ENCODE results near the gene CEBPA.
"Not testable (repeated sequence)": the region's sequence is repeated elsewhere in the genome, so short reads cannot be mapped to it uniquely, and the experiment has no call there.

CEBPA gene

DNA sequence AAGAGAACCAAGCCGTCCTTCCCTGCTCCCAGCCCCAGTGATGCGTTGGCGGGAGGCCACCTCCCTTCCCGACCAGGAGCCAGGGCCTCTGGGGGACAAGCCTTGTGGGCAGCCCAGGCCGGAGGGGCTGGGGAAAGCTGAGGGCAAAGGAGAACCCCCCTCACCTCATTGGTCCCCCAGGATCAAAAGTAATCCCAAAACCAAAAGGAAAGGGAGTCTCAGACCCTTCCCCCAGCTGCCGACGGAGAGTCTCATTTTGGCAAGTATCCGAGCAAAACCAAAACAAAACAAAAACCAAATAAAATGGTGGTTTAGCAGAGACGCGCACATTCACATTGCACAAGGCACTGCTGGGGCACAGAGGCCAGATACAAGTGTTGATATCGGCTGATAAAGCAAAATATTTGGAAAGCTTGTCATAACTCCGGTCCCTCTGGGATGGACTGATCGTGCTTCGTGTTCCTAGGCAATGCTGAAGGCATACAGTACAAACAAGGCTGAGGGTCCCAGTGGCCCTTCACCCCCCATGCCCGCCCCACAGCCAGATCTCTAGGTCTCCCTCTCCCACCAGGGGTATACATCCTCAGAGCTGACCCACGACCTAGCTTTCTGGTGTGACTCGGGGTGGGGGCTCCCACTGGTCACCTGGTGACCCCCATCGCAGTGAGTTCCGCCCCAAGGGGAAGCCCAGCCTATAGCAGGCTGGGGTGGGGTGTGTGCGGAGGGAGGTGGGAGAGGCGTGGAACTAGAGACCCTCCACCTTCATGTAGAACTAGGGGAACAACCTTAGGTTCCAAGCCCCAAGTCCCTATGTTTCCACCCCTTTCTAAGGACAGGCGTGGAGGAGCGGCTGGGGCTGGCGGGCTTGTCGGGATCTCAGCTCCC, 2.1 kb downstream of the CEBPA start:
- no peak for DNase-seq (ENCODE audit: low read depth)

DNA sequence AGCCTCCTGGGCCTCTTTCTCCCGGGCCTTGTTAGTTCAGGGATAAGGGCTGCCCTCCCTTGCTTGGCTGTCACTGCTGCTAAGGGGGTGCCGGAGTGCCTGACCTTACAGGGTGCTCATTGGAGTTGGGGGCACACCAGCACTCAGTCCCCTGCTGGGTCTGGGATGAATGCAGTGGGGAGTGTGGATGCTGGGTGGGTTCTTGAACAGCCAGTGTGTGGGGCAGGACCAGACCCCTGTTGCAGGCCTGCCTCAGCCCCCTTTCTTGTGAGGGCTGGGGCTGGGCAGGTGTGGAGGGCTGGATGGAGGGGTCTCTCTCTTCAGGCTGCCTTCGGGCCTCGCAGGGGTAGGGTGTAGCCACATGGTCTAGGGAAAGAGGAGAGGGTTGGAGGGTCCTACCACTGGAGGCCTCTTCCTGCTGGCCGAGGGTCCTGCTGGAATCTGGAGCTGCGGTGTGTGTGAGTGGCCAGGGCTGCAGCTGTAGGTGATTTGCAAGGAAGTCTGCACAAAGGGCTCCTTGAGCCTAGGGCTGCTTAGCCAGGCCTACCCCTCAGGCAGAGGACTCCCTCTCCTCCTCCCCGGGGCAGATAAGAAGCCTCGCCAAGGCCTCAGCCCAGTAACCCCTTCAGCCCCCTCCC, 3.2 kb downstream of the CEBPA start:
- no peak for DNase-seq (ENCODE audit: low read depth)

DNA sequence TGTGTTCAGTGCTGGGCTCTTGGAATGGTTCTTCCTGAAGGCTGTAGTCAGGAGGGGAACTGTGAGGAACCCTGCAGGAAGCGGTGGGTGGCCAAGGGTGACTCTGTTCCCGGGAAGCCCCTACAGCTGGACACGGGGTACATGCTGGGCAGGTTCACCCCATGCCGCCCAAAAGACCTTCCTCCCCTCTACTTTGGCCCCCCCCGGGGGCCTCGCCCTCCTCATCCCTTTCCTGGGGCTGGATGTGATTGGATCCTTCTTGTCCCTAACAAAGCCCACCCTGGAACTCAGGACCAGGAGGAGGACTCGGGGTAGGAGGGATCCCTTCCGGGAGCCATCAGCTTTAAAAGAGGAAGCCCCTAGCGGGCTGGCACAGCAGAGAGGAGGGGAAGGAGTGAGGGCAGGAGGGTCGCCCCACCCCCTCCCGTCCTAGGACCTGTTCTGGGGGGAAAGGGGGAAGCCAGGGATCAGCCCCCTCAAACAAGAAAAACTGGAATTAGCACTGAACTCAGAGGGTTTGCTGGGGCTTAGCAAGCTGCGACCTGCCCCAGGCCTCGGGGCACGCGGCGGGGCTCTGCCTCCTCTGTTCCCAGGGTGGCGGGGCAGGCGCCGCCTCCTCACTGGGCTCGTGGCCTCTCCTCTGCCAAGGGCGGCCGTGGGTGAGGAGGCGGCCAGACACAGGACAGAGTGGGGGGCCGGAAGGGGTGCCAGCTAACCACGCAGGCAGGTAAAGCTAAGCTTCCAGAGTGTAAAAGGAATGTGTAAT, 4.0 kb downstream of the CEBPA start:
- DNase-seq (ENCODE audit: low read depth): no peak

DNA sequence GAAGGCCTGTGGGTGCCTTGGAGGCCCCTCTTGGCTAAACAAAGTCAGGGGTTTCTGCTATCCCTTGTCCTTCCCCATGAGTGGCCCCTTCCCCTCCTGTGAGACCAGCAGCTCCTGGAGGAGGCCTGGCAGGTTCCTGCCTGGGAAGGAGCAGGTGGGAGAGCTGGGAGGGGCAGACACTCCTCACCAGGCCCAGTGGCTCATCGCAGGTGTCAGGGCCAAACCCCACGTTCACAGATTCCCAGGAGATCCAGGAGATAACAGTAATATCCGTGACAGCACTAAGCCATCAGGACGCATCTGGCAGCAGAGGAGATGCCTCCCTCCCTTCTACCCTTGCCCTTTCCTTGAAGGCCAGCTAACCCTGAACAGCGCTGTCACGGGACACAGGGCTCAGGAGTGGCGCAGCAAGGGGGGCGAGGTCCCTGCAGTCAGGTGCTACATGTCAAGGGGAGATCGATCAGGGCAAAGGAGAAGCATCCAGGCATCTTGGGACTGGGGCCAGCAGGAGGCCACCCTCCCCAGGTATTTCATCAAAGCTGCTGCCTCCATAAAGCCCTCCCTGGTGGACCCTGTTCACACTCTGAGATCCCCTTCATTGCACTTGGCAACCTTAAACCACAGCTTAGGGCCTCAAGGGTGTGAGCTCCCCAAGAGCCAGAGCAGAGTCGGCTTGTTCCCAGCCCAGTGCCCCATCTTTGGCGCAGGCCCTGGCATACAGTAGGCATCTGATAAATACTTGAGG, 4.8 kb downstream of the CEBPA start:
- DNase-seq (ENCODE audit: low read depth): no peak

DNA sequence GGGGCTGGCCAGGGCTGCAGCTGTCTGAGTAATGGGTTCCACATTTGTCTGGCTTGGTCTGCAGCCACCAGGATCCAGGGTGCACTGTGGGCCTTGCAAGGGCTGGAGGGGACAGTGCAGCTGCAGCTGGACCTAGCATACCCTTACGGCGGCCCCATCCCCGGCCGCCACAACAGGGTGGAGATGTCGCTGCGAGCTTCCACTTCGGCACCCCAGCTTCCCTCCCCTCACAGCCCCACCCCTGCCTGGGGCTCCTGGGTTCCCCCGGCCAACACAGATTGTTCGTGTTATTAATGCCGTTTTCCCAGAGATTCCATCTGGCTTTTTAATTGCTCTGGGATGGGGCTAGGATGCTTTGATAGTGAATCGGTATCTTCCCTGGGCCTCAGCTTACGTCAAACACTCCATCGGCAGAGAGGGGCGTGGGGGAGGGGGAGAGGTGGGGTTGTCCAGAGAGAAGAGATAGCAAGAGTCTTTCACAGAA, 5.8 kb downstream of the CEBPA start:
- no peak for DNase-seq (ENCODE audit: low read depth)

DNA sequence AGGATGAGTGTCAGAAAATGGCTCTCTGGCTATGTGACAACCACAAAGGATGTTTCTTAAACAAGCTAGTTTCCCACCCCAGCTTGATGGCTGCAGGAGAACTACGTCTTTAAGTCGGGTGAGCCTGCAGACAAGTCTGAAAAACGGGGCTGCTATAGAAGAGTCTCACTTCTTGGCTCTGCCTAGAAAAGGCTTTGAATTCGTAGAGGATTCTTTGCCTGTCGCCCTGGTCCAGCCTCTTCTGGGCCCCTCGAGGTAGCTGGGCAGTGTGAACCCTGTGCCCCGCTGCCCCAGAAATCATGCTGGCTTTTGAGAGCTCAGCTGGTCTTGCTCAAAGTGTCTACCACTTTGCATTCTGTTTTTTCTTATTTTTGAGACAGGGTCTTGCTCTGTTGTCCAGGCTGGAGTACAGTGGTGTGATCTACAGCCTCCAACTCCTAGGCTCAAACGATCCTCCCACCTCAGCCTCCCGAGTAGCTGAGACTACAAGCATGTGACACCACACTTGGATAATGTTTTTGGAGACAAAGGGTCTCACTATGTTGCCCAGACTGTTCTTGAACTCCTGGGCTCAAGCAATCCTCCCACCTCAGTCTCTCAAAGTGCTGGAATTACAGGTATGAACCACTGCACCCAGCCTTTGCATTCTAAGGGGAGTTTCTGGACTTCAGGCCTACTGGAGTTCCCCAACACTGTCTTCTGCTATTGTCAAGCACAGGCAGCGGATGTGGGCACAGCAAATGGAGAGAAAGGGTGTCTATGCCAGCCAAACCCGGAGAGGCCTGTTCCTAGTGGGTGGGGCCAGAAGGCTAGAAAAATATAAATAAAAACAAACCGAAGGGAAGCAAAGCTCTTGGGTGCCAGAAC, 6.5 kb downstream of the CEBPA start:
- DNase-seq (ENCODE audit: low read depth): no peak

DNA sequence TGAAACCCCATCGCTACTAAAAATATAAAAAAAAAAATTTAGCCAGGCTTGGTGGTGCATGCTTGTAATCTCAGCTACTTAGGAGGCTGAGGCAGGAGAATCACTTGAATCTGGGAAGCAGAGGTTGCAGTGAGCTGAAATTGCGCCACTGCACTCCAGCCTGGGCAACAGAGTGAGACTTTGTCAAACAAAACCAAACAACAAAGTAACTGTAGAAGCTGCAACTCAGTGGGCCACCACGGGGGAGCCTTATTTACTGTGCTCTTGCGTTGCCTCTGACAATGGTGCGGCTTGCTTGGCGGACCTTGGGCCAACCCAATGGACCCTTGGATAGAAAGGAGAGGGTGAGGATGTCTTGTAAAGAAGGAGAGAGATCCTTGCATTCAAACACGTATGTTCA, 7.3 kb downstream of the CEBPA start:
- not testable (repeated sequence) for DNase-seq (ENCODE audit: low read depth)

DNA sequence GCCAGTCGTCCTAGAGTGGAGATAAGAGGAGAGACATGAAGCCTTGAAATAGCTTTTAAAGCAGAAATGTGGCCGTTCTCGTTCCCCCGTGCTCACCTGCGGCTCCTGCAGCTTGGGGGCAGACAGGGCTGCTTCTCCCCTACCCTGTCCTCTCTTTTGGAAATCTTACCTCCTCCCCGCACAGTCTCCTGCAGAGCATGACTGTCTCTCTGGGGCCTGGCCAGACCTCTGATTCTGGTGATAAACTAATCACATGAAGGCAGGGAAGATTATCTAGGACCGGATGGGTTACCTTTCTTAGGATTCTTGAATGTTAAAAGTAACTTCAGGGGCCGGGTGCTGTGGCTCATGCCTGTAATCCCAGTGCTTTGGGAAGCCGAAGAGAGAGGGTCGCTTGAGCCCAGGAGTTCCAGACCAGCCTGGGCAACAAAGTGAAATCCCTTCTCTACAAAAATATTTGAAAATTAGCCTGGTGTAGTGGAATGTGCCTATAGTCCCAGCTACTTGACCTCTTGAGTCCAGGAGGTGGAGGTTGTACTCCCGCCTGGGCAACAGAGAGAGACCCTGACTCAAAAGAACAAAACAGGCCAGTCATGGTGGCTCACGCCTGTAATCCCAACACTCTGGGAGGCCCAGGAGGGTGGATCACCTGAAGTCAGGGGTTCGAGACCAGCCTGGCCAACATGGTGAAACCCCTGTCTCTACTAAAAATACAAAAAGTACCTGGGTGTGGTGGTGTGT, 8.1 kb downstream of the CEBPA start:
- no peak for DNase-seq (ENCODE audit: low read depth)

DNA sequence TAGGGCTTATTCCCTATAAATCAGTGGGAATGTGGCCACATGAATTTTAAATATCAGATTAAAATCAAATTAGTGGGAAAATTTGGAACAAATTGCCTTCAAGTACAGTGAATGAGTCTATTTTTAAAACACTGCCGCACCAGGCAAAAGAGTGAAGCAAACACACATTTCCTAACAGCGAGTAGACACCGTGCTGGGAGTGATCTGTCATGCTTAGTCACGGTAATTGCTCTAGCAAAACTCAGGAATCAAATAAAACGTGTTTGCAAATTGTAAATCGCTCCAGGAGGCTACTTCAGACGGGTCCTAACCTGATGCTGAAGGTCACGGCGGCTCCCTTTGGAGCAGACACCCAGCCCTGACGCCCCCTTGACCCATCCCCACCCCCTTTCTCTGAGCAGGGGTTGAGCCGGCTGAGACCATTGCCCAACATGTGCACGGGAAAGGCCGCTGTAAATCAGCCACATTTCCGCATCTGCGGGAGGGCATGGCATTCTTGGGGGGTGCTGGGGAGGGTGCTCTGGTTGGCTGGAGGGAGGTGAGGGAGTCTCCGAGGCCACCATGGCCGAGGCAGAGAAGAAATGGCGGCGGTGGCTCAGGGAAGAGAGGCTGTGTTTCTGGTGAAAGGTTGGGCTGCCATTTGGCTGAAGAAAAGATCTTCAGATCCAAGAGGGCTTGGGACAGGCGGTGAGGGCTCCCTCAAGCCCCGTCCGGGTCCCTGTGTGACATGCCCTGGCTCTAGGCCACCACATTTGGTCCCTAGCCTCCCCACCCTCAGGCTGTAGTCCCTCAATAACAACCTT, 8.9 kb downstream of the CEBPA start:
- no peak for DNase-seq (ENCODE audit: low read depth)

DNA sequence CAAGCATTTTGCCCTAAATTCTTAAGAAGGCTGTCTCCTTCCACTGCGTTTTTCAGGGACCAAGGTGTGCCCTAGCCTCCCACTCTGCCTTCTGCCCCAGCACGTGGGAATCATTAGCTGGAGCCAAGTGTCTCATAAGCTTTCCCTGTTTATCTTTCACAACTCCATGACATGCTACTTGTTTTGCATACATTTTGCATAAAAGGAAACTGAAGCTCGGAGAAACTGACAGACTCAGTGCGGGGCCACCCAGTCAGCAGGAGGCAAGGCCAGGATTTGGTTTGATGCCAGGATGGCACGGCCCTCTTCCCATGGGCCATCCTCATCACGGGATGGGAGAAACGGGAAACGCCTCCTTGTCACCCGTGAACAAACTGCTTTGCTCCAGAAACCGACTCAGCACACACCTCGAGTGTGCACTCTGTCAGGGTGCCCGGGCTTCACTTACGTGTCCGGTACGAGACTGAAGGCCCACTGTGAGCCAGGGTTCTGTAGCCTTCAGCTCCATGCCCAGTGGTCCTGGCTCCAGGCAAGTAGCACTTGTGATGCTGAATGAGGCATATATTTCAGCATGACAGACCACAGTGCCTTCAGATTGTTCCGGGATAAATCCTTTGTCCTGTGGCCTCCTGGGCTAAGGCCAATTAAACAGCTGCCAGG, 9.6 kb downstream of the CEBPA start:
- DNase-seq (ENCODE audit: low read depth): no peak

DNA sequence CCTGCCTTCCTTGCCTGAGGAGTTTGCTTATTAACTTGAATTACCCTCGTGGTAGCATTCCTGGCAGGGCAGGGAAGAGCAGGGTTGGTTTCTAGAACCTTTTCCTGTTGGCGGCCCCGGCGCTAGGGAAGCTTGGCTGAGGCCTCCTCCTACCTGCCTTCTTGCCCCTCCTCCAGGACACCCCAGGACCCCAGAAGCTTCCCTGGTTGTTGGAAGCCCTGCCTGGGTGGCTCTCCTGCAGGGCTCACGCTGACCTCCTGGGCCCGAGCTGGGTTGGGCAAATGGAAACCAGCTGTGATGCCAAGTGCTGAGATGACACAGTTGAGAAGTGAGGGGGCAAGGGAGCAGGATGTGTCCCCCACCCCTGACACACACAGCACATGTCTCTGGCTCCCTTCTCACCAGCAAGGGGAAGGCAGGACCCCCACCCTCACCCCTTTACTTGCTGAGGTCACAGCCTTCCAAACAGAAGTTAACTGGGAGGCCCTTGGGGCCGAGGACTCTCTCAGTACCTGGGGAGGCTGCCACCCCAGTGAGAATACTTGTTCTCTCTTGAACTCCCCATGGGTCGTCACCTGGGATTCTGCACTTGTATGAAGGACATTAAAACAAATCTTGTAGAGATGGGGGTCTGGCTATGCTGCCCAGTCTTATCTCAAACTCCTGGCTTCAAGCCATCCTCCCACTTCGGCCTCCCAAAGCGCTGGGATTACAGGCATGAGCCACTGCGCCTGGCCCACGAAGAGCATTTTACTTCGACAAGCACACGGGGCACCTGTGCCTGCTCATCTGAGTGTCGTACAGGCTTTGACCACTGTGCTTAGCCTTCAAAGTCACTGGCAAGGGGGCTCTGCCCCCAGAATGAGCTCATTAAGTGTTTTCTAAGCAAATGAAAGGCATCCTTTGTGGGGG, 10.5 kb downstream of the CEBPA start:
- no peak for DNase-seq (ENCODE audit: low read depth)

DNA sequence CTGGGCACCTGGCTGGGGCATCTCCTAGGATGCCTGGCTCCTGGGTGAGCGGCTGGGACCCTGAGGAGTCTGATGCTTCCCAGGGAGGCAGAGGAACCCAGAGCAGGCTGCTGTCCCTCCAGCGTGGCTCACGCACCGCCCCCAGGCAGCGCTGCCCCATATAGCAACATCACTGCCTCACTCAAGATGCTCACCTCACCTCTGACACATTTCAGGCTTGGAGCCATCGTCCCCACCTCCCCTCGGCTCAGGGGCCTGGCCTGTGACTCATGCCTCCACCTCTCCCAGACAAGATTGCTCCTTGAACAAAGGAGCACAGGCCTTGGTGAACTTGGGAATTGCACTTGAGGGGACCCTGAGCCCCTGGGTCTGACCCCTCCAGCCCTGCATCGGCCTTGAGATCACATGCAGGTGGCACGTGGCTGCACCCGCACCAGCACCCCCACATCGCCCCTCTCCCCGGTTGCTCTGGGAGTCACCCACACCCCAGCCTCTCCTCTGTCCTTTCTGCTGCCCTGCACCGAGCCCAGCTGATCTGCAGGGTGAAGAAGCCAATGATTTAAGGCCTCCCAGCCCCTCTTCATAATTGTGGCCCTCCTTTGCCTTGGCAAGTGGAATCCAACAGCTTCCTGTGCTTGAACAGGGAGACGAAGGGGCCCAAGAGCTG, 11.2 kb downstream of the CEBPA start:
- no peak for DNase-seq (ENCODE audit: low read depth)

DNA sequence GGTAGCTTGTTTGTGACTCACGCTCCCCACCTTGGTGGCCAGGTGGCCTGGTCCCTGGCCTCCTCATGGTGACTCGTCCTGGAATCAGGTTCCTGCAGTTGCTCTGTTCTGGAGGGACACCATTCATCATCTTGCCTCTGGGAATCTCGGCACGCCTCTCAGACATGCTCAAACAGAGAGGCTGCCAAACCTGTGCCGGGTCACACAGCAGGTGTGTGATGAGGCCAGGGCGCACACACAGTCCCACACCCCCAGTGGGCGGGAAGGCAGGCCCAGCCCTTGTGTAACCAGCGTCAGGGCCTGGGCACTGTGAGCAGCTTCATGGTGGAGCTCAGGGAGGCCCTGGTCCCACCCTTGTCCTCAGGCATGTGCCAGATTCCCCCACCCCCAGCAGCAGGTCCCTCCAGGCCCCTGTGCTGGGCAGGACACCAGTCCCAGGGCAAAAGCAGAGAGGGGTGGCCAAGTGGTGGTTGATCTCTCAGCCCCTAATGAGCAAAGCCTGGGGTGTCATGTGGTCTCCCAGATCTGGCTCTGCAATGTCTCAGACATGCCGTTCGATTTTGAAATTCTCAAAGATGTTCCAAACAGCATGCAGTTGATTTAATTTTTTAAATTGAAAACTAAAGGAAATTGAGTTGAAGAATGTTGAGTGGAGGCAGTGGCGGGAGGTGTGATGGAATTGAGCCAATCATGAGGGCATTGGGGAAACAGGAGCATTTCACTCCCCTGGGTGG, 12.1 kb downstream of the CEBPA start:
- DNase-seq (ENCODE audit: low read depth): no peak

DNA sequence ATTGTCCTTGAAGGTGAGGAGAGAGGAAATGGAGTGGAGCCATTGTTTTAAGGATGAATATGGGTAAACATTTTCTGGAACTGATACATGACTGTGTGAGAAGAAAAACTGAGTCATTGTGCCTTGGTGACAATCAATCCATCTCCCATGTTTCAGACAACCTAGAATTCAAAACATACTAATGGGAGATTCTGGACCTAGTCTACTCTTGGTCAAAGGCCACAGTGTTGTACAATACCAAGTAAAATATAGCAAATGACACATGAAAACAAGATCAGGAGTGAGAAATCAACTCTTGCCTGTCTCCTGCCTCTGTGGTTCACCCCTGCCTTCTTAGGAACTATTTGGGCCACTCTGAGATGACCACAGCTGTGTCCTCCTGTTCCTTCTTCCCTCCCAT, 13.1 kb downstream of the CEBPA start:
- DNase-seq (ENCODE audit: low read depth): no peak

DNA sequence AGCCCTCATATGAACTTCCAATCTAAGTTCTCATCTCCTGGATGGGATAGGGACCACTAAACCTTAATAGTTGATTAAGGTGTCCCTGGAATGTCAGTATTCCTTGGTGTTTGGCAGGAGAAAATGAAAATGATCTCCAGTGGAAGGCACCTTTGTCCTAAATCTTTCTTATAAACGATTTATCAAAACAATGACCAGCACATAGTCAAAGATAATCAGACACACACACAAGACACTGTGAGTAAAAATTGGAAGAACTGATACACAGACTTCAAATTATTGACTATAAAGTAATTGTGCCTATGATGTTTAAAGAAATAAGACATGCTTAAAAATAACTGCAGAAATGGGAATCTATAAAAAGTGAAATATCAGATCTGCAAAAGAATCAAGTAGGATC, 13.7 kb downstream of the CEBPA start:
- no peak for DNase-seq (ENCODE audit: low read depth)

DNA sequence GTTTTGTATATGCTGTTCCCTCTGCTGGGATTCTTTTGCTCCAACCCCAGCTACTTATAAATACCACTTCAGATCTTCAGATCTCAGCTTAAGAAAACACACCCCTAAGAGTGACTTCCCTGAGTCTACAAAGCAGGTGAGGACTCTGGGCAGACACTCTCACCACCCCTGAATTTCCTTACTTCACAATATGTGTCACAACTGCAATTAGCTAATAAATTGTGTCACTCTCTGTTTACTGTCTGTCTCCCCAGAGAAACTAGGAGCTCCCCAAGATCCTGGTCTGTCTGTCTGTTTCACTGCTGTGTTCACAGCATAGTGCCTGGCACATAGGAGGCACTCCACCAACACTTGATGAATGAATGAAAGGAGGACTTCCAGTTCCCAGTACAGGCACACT, 14.4 kb downstream of the CEBPA start:
- DNase-seq (ENCODE audit: low read depth): no peak

DNA sequence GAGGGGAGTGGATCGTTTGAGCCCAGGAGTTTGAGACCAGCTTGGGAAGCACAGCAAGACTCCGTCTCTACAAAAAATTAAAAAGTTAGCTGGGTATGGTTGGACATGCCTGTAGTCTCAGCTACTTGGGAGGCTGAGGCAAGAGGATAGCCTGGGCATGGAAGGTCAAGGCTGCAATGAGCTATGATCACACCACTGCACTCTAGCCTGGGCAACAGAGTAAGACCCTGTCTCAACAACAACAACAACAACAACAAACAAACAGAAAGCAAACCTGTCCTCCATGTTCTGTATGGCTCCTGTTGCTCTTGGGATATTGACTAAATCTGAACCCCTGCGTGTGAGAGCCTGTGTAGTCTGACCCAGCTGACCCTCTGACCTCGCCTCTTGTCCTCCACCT, 14.9 kb downstream of the CEBPA start:
- no peak for DNase-seq (ENCODE audit: low read depth)

Data from stimulated activated CD8-positive, alpha-beta memory T cell treated with anti-CD3 and anti-CD28 coated beads, Interleukin-7, amount 100 ng/mL, for 24 hours (primary cell).